ENCODE results near the gene DPP7.

The DPP7 gene

DNA sequence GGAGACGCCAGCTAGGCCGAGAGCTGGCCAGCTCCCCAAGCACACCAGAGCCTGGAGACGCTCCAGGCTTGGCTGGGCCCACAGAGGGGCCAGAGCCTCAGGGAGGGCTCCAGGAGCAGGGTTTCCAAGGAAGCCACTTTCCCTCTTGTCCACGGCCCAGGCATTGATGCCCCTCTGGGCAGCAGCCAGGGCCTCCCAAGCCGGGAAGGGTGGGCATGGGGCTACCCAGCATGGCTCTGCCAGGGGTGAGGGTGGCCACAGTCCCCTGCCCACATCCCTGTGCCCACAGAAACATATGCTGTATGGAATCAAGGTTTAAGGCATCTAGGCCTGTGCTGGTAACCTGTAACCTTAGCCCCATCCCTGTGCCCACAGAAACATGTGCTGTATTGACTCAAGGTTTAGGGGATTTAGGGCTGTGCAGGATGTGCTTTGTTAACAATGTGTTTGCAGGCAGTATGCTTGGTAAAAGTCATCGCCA lies 1.5 kb upstream of the DPP7 start:
- in situ Hi-C loops (cut with MboI; ENCODE audit: low pct_unique_long_range_greater_than_20kb, low sequenced_read_pairs) = no loop called here
- no peak for DNase-seq

DNA sequence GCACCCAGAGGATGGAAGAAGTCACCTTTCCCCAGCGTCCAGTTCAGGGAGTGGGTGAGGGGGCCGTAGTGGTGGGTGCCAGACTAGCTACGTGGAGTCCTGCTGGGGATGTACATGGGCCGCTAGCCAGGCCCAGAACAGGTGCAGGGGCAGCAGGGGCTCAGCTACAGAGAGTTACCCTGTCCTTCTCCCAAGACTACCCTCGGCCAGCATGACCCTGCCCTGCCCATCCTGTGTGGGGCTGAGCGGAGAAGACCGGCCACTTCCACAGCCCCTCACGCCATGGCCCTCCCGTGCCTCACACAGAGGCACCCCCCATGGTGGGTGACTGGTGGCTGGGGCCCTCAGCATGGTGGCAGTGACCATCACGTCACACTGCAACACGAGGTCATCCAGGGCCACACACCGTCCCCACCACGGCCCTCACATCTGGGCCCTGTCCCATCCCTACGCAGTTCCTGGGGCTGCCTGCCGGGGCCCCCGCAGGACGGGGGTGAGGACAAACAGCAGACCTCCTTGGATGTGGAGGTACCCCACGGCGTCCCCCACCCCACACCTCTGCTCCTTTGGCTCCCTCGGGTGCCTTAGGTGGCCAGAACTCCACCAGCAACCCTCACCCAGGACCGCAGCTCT lies 977 bp upstream of the DPP7 start:
- no peak for DNase-seq
- in situ Hi-C loops (cut with MboI; ENCODE audit: low pct_unique_long_range_greater_than_20kb, low sequenced_read_pairs) = no loop called here

DNA sequence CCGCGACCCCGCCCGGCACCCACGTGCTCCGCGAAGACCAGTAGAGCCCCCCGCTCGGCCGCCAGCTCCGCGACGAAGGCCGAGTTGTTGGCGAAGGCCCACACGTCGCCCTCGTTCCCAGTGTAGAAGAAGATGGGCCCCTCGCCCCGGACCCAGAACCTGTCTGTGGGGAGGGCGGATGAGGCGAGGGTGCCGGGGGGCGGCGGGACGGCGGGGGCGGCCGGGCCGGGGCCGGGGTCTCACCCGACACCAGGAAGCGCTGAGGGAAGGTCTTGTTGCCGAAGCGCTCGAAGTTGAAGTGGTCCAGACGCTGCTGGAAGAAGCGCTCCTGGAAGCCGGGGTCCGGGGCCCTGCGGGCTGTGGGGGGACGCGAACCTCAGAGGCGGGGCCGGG lies 317 bp downstream of the DPP7 start:
- in situ Hi-C loops (cut with MboI; ENCODE audit: low pct_unique_long_range_greater_than_20kb, low sequenced_read_pairs) = no loop called here
- DNase-seq = no peak

DNA sequence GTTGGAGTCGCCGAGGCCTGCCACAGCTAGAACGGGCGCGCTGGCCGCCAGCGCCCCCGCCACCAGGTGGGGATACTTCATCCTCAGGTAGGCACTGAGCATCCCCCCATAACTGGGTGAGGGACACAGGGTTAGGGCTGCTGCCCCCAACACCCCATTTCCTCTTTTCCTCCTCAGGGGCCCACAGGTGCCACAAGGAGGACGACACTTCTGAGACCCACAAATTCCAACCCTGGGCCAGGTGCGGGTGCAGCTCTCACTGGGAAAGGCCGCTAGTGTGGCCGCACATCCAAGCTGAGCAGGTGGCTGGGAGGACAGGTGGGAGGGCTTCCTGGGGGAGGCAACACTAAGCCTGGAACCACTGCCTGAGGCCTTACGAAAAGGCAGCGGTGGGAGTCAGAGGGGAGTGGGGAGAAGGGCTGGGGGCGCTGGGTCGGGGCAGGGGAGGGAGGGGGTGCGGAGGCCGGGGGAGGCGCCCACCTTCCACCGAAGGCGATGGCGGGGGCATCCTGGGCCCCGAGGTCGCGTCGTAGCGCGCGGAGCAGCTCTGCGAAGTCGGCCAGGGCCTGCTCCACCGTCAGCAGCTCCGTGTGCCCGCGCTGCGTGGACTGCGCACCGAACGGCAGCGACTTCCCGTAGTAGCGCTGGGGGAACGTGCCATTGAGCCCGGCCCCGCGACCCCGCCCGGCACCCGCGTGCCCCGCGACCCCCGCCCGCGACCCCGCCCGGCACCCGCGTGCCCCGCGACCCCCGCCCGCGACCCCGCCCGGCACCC lies 961 bp downstream of the DPP7 start:
- no peak for DNase-seq
- in situ Hi-C loops (cut with MboI; ENCODE audit: low pct_unique_long_range_greater_than_20kb, low sequenced_read_pairs) = no loop called here

DNA sequence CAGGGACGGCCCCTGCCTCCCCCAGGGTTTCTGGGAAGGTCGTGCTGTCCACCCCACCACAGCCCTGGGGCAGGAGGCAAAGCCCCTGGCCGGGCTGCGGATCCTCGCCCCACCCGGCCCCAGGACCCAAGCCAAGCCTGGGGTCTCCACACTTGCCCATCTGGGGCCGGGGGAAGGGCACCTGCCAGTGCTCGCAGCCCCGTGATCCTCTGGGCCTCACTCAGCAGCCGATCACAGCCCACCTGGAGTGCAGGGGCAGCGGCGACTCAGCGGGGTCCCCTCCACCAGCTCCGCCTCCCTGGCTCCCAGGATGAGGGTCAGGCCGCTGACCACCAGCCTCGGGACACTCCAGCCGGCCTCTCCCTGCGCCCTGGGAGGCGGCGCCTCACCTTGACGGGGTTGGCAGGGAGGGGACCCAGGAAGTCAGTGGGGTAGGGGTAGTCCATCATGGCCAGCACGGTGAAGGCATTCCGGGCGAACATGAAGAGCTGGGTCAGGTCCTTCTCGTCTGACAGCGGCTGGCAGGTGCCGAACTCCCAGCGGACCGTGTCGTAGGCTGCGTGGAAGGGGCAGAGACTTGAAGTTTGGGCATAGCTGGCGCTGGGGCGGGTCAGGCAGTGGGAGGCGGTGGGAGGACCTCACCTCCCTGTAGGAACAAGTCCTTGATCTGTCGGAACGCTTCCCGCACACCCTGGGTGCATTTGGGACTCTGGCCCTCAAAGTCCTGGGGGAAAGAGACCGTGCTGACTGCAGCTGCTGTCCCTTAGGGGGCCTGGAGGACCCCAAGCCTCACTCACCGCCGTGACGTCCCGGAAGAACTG lies 1.8 kb downstream of the DPP7 start:
- in situ Hi-C loops (cut with MboI; ENCODE audit: low pct_unique_long_range_greater_than_20kb, low sequenced_read_pairs) = no loop called here
- DNase-seq = no peak

- in situ Hi-C loops (cut with MboI; ENCODE audit: low pct_unique_long_range_greater_than_20kb, low sequenced_read_pairs) = no loop called here
- no peak for DNase-seq
Measured at GRCh38 chr9:137111788-137112563, 2.6 kb downstream of the DPP7 start.

GRCh38 chr9:137110911-137111787 lies 3.4 kb downstream of the DPP7 start:
- no peak for DNase-seq
- in situ Hi-C loops (cut with MboI; ENCODE audit: low pct_unique_long_range_greater_than_20kb, low sequenced_read_pairs) = no loop called here

DNA sequence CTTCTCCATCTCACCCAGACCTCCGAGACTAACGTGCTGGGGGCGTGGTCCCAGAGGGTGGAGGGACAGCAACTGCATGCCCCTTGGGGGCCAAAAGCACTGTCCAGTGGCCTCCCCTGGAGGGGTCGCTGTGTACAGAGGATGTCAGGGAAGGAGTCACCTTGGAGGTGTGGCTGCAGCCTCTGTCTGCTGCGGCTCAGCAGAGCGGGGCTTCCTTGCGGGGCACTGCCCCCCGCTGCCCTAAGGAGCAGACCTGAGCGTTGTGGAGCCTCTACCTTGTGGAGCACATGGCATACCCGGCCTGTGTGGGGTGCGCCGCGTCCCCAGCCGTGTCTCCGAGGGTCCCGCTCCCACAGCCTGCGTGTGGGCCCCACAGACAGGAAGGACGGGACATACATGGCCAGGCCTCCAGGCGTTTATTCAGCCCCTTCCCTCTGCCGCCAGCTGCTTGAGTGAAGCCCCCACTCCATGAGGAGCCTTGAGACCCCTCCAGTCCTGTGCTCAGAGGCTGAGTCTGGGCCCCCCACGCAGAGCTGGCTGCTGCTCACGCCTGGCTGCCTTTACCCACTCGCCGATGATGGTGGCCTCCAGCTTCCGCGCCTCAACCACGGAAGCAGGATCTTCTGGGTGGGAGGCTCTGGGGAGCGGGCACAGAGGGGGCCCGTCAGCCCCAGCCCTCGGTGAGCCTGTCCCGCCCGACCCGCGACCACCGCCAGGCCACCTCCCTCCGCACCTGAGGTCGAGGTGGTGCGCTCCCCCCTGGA lies 4.2 kb downstream of the DPP7 start:
- DNase-seq = no peak
- in situ Hi-C loops (cut with MboI; ENCODE audit: low pct_unique_long_range_greater_than_20kb, low sequenced_read_pairs) = no loop called here

GRCh38 chr9:137109250-137110146 lies 5.0 kb downstream of the DPP7 start:
- in situ Hi-C loops (cut with MboI; ENCODE audit: low pct_unique_long_range_greater_than_20kb, low sequenced_read_pairs) = no loop called here
- DNase-seq = no peak

GRCh38 chr9:137108608-137109249 lies 5.8 kb downstream of the DPP7 start:
- no peak for DNase-seq
- in situ Hi-C loops (cut with MboI; ENCODE audit: low pct_unique_long_range_greater_than_20kb, low sequenced_read_pairs) = no loop called here

GRCh38 chr9:137107982-137108381 lies 6.6 kb downstream of the DPP7 start:
- DNase-seq = no peak
- in situ Hi-C loops (cut with MboI; ENCODE audit: low pct_unique_long_range_greater_than_20kb, low sequenced_read_pairs) = no loop called here

DNA sequence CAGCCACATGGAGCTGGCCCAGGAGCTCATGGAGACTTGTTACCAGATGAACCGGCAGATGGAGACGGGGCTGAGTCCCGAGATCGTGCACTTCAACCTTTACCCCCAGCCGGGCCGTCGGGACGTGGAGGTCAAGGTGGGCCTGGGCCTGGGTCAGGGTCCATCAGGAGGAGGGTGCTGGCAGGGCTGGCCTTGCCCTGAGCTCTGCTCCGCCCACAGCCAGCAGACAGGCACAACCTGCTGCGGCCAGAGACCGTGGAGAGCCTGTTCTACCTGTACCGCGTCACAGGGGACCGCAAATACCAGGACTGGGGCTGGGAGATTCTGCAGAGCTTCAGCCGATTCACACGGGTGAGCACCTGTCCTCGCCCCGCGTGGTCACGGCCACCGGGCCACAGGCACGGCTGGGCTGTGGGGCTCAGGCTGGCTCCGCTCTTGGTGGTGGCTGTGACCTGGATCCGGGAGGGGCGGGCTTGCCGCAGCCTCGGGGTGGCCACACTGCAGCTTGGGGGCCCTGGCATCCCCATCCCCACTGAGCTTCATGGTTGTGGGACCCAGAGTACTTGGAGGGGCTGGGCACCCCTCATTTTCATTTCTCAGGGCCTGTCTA lies 7.1 kb downstream of the DPP7 start:
- in situ Hi-C loops (cut with MboI; ENCODE audit: low pct_unique_long_range_greater_than_20kb, low sequenced_read_pairs) = no loop called here
- no peak for DNase-seq

DNA sequence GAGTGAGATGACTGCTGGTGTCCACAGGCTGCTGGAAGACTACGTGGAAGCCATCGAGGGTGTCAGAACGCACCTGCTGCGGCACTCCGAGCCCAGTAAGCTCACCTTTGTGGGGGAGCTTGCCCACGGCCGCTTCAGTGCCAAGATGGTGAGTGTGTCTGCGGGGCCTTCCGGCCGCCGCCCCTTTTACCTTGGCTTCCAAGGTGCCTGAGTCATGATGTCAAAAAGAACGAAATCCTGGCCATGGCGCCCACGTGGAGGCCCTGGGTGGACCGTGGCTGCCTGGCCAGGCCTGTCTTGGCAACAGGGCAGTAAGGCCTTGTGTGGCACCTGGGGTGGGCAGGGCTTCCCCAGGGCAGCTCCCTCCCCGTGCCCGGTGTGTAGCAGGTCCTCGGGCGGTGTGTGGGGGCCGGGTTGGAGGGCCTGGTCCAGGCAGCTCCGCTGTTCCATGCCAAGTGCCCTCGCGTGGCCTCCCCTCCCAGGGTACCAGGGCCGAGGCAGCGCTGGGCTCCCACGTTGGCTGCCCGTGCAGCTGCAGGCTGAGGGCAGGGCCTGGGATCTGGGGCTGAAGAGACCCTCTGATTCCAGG lies 7.8 kb downstream of the DPP7 start:
- in situ Hi-C loops (cut with MboI; ENCODE audit: low pct_unique_long_range_greater_than_20kb, low sequenced_read_pairs) = no loop called here
- DNase-seq = no peak

- DNase-seq = no peak
- in situ Hi-C loops (cut with MboI; ENCODE audit: low pct_unique_long_range_greater_than_20kb, low sequenced_read_pairs) = no loop called here
Measured at GRCh38 chr9:137105814-137106661, 8.5 kb downstream of the DPP7 start.
